Ureter (tissue), 1 donor: ENCODE data around the gene ARHGAP33. TPM values are rescaled to one million over a fixed set of nuclear protein-coding genes. Genes with fewer than 3 reads are reported as not detected.
"Not testable (repeated sequence)": the region's sequence is repeated elsewhere in the genome, so short reads cannot be mapped to it uniquely, and the experiment has no call there.

Source experiments
- DNase-seq: peaks from one replicate; pipeline ENCODE4 v3.0.0-alpha.2; 2020; ENCODE audit warnings: low spot score
- total RNA-seq: library from RNA; stranded (reverse); gene quantifications from one replicate; pipeline ENCODE4 v1.2.4, GENCODE V29; 2023
- donor health status: DM: yes; HTN: yes; CAD: no.

Gene ARHGAP33
- total RNA-seq, 1 donor from 2014 or later = 17.8 TPM

DNA sequence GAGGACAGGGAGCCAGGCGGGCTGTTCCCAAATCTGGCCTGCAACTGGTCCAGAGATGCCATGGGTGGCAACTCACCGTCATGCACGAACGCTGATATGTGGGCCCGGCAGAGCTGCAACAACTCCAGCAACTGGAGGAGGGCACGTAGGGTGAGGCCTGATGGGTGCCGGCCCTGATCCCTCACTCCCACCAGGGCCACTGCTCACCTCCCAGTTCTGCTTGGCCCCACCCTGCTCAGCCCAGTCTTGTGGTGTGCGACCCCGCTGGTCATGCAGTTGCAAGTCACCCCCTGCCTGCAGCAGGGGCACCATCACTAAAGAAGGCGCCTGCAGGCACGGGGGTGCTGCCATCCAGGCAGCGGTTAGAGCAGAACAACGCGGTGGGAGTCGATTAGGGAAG, 16.9 kb downstream of the ARHGAP33 start:
- DNase-seq = no peak

DNA sequence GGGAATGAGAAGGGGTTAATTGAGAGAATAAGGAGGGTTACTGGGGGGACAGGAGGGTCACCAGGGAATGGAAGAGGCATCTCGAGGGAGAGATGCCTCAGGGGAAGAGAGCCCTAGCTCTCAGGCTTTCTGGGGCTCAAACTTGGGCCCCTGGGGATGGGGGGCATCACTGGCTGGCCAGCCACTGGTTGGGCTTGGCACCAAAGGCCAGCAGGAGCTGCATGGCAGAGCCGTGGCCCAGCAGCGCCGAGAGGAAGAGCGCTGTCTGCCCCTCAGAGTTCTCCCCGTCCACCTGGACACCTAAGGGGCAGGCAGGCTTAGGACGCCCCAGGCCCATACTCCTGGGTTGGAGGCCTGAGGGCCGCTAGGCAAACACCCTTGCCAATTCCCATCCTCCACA, 17.5 kb downstream of the ARHGAP33 start:
- DNase-seq = no peak

DNA sequence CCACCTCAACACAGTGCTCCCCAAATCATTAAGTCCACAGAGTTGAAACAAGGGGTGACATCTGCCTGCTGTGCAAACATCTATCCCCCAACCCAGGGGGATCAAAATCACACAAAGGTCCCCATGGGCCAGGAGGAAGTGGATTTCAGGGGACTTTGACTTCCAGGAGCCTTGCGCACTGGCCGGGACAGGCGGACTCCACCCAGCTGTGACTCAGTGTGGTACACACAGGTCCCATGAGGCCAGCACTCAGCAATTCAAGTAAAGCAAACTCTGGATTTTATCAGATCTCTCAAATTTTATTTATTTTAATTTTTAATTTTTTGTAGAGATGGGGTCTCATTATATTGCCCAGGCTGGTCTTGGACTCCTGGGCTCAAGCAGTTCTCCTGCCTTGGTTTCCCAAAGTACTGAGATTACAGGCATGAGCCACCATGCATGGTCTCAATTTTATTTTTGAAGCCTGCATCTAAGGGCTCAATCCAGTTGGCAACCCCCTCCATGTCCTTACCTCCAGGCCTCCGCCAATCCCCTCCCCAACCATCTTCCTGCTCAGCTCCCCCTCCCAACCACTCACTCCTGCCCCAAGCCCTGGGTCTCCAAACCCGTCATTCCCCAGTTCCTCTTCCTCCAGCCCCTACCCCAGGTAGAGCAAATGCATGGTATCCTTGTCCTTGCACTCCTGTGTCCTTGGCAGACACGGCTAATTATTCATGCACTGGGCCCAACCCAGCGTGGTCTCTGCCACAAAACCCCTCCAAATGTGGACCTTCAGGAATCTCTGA, 18.2 kb downstream of the ARHGAP33 start:
- no peak for DNase-seq

DNA sequence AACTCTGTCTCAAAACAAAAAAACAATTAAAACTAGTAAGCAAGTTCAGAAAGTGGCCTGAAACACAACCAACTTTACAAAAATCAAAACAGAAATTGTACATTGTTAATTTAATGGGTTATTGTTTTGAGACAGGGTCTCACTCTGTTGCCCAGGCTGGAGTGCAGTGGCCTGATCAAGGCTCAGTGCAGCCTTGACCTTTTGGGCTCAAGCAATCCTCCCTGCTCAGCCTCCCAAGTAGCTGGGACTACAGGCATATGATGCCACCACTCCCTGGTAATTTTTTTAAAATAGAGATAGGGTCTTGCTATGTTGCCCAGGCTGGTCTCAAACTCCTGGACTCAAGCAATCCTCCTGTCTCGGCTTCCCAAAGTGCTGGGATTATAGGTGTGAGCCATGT, 20.2 kb downstream of the ARHGAP33 start:
- DNase-seq = not testable (repeated sequence)

DNA sequence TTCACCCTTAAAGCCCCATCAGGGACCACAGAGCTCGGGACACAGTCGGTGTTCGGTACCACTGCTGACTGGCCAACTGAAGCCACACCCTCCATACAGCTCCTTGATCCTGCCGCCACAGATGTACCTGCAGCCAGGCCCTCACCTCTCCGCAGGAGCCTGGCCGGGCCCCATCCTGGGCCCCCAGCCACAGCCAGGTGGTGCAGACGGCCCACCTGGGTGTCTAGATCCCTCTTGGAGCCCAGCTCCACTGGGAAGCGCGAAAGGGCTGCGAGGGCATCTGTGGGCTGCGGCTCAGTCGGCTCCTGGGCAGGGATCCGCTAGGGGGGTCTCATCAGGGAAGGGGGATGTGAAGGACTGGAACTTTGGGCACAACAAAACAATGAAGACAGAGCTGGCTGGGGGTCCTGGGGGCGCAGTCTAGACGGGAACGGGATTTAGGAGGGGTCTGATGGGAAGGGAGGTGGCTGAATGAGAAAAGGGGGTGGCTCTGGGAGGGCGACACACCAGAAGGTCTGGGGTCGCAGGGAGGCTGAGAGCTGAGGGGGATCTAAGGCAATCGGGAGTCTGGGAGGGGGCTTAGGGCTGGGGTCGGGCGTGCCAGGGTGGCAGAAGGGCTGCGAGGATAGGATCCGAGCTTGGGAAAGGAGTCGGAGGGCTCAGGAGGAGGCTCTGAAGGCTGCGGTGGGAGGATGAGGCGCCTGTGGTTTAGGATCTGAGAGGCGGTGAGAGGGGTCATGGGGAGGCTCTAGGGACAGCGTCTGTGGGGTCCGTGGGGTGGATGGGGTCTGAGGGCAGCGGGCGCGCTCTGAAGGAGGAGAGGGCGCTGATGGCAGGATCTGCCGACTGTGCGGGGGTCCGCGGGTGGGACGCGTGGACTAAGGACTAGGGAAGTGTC, 21.5 kb downstream of the ARHGAP33 start:
- DNase-seq = no peak

DNA sequence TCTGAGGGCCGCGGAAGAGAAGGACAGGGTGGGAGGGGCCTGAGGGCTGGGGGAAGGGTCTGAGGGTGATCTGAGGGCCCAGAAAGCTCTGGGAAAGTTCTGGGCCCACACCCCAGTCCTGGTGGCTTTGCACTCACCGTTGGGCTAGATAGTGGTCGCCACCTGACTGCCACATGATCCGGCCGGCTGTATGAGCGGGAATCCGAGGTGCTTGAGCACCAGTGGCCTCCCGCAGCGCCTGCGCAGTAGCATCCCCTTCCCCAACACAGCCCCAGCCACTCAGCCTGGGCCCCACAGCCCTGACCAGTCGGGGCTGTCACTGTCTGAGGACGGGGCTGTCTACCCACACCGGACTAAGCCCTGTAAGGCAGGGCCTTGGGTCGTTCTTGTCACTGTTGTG, 22.3 kb downstream of the ARHGAP33 start:
- DNase-seq = no peak

DNA sequence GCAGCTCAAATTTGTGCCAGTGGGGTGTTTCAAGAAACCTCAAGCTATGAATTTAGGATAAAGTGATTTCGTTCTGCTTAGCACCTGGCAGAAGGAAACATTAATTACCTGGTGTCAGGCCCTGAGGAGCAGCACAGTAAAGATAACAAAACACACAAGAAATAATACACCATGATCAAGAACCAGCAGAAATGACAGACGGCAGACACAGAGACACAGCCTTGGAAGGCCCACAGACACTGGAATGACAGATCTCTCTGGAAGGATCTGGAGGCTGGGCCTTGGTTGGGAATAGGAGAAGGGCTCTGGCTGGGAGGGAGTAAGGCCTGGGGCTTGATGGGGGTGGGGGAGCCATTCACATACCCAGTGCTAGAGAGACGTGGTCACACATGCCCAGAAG, 26.5 kb downstream of the ARHGAP33 start:
- DNase-seq = no peak

DNA sequence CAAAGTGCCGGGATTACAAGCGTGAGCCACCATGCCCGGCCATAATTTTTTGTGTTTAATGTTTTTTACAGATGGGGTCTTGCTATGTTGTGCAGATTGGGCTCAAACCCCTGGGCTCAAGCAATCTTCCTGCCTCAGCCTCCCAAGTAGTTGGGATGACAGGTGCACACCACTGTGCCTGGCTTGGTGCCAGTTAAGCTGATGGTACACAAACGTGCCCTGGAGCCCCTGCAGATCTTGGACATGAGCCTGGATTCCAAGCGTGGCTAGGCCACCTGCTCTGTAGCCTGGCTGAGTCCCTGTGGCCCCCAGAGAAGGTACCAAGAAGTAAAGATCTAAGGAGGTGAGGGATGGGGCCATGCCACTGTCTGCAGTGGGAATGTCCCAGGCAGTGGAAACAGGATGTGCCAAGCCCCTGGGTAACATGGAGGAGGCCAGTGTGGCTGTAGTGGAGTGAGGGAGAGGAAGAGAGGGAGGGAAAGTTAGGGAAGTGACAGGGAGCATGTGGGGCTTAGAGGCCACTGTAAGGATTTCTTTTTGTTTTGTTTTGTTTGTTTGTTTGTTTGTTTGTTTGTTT, 30.2 kb downstream of the ARHGAP33 start:
- no peak for DNase-seq

DNA sequence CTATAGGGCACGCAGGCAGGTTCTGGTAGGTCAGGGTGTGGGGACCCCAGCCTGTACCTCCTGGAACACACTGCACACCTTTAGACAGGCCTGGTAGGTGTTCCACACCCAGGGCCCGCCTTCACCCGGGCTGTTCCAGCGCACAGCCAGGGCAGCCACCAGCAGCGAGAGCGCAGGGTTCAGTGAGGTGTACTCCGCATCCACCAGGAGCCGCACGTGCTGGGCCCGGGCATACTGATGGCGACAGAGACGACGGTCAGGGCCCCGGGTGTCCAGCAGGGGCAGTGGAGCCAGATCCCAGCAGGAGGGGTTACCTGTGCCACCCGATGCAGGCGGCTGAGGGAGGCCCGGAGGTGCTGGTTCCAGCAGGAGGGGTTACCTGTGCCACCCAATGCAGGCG, 31.2 kb downstream of the ARHGAP33 start:
- DNase-seq = no peak

DNA sequence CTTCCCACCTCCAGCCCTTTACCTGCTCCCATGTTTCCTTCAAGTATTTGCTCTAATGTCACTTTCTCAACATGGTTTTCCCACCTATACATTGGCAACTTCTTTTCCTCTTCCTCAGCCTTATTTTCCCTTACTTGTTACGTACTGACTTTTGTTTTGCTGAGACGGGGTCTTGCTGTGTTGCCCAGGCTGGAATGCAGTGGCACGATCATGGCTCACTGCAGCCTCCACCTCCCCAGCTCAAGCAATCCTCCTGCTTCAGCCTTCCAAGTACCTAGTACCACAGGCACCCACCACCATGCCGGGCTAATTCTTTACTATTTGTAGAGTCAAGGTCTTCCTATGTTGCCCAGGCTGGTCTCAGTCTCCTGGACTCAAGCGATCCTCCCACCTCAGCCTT, 32.3 kb downstream of the ARHGAP33 start:
- no peak for DNase-seq

DNA sequence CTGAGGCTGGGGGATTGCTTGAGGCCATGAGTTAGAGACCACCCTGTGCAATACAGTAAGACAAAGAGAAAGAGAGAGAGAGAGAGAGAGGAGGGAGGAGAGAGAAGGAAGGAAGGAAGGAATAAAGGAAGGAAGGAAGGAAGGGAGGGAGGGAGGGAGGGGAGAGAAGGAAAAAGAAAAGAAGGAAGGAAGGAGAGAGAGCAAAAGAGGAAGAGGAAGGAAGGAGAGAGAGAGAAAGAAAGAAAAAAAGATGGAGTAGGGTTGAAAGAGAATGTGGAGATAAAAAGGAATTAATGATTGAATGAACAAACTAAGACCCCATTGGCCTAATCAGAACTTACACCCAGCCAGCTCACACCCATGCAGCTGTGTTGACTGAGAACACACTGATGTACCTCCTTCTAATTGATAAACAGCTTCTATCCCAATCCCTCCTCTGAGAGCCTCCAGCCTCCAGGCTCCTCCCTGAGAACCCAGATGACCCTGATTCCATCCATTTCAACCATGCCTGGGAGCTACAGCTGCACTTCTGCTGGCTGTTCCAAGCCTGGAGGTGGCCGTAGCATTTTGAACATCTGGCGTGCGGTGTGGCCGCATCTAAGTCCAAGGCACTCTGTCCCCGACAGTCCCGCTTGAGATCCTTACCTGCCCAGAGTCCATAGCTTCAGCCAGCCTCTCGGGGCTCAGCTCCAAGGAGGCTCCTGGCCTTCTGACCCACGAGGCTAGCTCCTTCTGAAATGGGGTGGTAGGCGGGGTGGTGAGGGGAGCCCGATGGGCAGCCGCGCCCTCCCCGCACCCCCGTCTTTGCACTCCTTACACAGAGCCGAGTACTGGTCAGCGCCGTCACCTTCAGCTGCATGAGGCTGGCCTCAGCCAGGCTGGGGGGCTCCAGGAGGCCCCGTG, 36.2 kb downstream of the ARHGAP33 start:
- DNase-seq = no peak

DNA sequence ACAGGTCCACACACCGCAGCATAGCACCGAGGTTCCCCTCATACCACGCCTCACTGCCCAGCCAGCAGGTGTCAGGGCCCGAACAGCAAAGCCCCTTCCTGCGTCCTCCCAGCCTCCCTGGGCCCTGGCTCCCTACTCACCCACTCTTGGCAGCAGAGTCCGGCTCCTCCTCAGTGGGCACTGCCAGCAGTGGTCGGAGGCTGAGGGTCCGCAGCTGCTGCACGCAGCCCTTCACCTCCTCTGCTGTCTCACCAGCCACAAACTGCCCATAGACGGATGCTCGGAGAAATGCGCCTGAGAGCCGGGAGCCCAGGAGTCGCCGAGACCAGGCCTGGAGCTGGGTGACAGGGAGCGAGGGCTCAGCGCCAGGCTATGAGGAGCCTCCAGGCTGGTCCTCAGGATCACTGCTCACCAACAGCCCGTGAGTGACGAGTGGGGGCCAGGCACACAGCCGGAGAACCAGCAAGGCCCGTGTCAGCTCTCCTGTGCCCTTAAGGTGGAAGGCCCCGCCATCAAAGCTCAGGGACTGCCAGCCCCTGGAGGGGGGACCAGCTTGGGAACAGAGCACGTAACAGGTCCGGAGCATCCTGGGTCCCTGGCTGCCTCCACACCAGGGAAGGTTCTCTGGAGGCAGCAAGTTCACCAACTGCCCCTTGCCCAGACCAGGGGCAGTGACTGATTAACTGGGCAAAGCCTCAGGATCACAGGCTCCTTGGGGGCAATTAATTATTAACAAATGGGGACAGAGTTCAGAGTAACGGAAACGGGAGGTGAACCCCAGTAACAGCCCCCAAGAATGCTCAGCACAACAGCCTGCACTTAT, 37.1 kb downstream of the ARHGAP33 start, which contains the start of gene PRODH2:
PRODH2 (minus strand) TSS at position 626 of the 823 bp plus-strand sequence; CDS start at position 586, 40 bp downstream.
- DNase-seq = no peak

DNA sequence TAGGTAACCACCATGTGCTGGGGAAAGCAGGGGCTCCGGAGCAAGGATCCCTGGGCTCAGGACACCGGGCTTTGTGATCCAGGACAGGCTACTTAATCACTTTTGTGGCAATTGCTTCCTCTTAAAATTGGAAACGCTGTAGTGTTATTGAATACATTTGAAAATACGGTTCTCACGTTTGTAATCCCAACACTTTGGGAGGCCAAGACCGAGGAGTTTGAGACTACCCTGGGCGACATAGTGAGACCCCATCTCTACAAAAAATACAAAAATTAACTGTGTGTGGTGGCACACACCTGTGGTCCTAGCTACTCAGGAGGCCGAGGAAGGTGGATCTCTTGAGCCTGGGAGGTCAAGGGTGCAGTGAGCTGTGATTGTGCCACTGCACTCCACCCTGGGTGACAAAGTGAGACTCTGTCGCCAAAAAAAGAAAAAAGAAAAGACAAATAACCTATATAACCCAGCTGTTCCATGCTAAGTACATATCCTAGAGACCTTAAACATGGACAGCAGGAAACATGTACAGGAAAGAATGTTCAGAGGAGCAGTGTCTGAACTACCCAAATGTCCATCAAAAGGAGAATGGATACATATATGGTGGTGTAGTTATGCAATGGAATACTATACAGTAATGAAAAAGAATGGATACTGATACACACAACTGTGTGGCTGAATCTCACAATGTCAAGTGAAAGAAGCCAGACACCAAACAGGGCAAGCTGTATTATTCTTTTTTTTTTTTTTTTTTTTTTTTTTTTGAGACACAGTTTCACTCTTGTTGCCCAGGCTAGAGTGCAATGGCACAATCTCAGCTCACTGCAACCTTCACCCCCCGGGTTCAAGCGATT, 37.9 kb downstream of the ARHGAP33 start:
- DNase-seq = no peak

DNA sequence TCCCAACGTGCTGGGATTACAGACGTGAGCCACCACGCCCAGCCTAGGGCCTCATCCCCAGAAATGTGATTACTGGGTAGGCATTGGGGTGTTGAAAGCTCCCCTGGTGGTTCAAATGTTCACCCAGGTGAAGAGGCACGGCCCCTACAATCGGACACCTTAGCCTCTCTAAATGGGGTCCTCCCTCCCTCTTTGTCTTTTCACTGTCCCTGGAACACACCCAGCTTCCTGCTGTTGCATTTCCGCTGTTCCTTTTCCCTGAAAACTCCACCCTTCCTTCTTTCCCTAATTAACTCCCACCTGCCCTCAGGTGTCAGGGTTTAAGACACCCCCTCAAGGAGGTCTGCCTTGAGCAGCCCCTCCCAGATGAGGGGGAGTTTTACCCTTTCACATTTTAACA, 40.9 kb downstream of the ARHGAP33 start:
- DNase-seq = no peak

DNA sequence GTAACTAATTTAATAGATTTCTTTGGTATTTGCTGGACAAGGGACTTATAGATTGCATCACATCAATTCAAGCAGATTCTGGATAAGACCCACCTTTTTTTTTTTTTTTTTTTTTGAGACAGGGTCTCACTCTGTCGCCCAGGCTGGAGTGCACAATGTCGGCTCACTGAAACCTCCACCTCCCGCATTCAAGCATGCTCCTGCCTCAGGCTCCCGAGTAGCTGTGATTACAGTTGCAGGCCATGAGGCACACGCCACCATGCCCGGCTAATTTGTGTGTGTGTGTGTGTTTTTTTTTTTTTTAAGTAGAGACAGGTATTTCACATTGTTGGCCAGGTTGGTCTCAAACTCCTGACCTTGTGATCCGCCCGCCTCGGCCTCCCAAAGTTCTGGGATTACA, 41.5 kb downstream of the ARHGAP33 start:
- no peak for DNase-seq

DNA sequence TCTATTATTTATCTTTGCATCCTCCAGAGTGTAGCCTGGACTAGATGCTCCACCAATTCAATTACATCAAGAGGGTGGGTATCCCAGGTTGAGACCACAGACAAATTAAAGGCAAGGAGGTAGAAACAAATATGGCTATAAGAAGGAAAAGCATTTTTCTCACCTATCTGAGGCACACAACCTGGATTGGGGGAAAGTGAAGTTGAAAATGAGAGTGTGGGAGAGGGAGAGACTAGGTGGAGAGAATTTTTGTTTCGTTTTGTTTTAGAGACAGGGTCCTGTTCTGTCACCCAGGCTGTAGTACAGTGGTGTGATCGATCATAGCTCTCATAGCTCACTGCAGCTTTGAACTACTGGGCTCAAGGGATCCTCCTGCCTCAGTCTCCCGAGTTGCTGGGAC, 43.1 kb downstream of the ARHGAP33 start:
- no peak for DNase-seq

DNA sequence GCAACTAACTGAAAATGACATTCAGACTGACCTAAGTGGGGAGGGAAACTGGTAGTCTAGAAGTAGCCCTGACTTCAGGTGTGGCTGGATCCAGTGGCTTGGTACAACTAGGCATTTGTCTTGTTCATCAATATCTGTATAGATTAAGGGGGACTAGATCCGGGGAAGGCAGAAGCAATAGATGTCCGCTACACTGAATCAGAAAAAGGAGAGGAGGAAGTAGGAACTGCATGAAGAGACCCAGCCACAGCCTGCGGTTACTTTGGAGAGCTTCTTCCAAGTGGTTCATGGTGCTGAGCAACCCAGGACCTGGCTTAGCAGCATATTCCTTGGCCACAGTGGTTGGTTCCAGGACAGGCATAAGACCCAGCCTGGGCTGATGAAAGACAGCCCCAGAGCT, 47.2 kb downstream of the ARHGAP33 start:
- no peak for DNase-seq

DNA sequence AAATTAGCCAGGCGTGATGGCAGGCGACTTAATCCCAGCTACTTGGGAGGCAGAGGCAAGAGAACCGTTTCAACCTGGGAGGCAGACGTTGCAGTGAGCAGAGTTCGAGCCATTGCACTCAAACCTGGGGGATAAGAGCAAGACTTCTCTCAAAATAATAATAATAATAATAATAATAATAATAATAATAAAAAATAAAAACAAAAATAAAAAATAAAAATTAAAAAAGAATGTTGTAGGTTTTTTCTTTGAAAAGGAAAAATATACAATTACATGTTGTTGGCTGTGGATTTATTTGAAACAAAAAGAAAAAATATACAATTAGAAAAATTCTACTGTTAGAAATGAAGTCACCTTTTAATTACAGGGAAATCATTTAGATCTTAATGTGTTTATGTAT, 48.8 kb downstream of the ARHGAP33 start:
- no peak for DNase-seq

DNA sequence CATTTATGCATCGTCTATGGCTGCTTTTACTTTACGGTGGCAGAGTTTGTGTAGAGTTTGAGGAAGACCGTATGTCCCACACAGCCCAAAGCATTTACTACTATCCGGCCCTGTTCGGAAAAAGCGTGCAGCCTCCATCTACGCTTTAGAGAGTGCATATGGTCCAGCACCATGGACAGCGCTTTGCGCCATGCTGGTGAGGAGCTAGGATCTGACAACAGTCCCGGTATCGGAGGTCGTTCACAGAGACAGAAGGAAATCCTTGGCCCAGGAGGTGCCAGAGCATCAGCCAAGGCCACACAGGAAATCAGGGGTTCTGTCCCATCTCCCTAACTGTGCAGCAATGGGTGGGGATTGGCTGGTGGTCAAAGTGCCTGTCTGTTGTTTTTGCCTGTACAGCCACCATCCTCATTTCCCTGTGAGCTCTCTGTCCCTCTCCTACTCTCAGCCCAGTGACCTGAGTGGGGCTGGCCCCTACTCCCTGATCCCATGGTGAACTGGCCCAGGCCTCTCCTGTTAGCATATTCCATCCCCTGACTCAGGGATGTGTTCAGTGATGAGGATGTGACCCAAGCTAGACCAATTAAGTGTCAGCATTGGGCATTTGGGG, 53.4 kb downstream of the ARHGAP33 start:
- DNase-seq = no peak
